ENCODE results near the gene MYL7. TPM values are rescaled to one million over a fixed set of nuclear protein-coding genes. Genes with fewer than 3 reads are reported as not detected.

Gene MYL7
- total and polyA plus RNA-seq, 9 of the 15 experiments (the other 6 are each of a cell fraction or from before 2014, with no cell fraction given): not detected

DNA sequence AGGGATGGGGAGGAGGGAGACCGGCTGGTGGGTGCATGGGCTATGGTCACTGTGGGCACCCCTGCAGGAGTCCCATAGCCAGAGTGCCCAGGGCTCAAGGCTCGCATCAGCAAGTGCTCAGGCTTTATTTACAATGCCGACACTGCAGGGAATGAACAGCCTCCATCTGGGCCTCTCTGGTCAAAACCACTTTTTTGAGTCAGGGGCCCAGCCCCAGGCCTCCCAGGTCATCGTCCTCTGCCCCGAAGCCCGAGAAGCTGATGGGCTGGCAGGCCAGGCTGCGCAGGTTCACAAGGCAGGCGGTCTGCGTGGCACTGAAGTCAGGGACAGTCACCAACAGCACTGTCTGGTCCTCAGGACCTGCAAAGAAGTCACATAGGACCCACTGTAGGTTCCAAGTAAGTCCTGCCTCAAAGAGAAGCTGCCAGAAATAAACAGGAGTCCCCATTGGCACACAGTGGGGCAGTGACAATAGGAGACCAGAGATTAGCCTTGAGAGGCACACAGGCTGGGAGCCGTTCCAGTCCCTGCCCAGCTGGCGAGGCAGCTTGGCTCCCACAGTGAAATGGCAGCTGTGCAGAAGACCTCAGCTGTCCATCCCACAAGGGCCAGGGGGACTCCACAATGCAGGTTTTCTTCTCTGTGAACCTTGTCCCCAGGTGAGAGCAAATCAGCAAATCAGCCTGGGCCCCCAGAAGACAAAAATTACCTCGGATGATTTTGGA is 26.4 kb downstream of the MYL7 start:
- Histone ChIP-seq H3K36me3 (ENCODE audit: control insufficient read depth, insufficient read depth, low read length) (peaks cover 54% of the 10 kb centered on the region; the same call in 2 of the 3 replicates), H3K27me3 (ENCODE audit: control insufficient read depth in 2 of 2, insufficient read depth in 2 of 2, low read length in 2 of 2) (peaks cover 2 to 24% of the 10 kb centered on the region in 2 experiments; a peak in 3 of 5 replicates), H3K4me3 (no peak overlapping the region), H3K4me2 (ENCODE audit: insufficient read depth, low read length) (no peak overlapping the region), H2AFZ (ENCODE audit: low read depth, low read length) (no peak overlapping the region), H3K4me1 (replicated peaks in 1 of 2; ENCODE audit: control insufficient read depth in 2 of 2, insufficient read depth in 2 of 2, low read length in 2 of 2) (peaks cover 10 to 46% of the 10 kb centered on the region in 2 experiments; a peak in 4 of 5 replicates), H4K20me1 (replicated peaks; ENCODE audit: control insufficient read depth, insufficient read depth, low read length) (peaks cover 31% of the 10 kb centered on the region), H3K27ac (ENCODE audit: extremely low read depth, low read depth, low read length) (no peak overlapping the region), H3K79me2 (ENCODE audit: control insufficient read depth, insufficient read depth, low read length) (peaks cover 8% of the 10 kb centered on the region; the same call in 2 of the 3 replicates), H3K9ac (ENCODE audit: insufficient read depth in 1 of 2, low read depth in 2 of 2, low read length in 2 of 2) (no peak overlapping the region), H3K9me1 (ENCODE audit: control insufficient read depth, insufficient read depth, low read length) (peaks cover 13% of the 10 kb centered on the region), H3K9me3 (replicated peaks; ENCODE audit: control insufficient read depth, insufficient read depth, low read depth, low read length) (no peaks in the 10 kb centered on the region)
- ATAC-seq (no peak), DNase-seq (ENCODE audit: extremely low read depth in 1 of 4, low spot score in 3 of 4) (no peak), FAIRE-seq (no peak)
- in situ Hi-C loops (cut with MboI): no loop called here
- intact Hi-C loops (cut with micrococcal nuclease): no loop called here
- 88% methylated on average over 9 of the region's 12 CpGs for WGBS (ENCODE audit: insufficient coverage, low coverage, missing lambda C conversion rate)
- TF ChIP-seq SREBF1 (IDR thresholded peaks at IDR 0.05; ENCODE audit: borderline replicate concordance, low read depth, low read length) (no peak), POLR2H (tag; IDR thresholded peaks at IDR 0.05; ENCODE audit: low read depth) (no peak), SRSF7 (optimal IDR thresholded peaks at IDR 0.05; ENCODE audit: low read depth, low read length) (no peak), SIRT6 (IDR thresholded peaks at IDR 0.05; ENCODE audit: low read depth, low read length) (no peak), POLR2G (IDR thresholded peaks at IDR 0.05; ENCODE audit: low read depth, low read length) (peak; percentile 51; the same call in 1 of the 2 replicates), TCF7L2 (IDR thresholded peaks at IDR 0.05; ENCODE audit: low read depth, low read length) (no peak), POU5F1 (IDR thresholded peaks at IDR 0.05; ENCODE audit: borderline replicate concordance, low read depth, low read length, partially characterized antibody) (no peak)
- POLR2A ChIA-PET: interaction anchor here (0.6 to 2.9 kb wide), 7 partner anchors 9 to 117 kb away, joined by 3 to 16 read pairs (median 4); partner anchors contain the start of gene POLD2
- no TSS peak for BruUV-seq (replicated peaks)
- CTCF ChIA-PET (ENCODE audit: low intra/inter-chr PET ratio): no interaction called here
